Measurements from ENCODE around the gene HFE. TPM values are rescaled to one million over a fixed set of nuclear protein-coding genes. Genes with fewer than 3 reads are reported as not detected.
A peak's percentile ranks its signal among the peaks of the same experiment; 100 is the strongest.

HFE gene
- total and polyA plus RNA-seq, 2 of the 13 experiments (the other 11 are each of a cell fraction or from before 2014, with no cell fraction given) = 3.7 to 6.3 TPM

DNA sequence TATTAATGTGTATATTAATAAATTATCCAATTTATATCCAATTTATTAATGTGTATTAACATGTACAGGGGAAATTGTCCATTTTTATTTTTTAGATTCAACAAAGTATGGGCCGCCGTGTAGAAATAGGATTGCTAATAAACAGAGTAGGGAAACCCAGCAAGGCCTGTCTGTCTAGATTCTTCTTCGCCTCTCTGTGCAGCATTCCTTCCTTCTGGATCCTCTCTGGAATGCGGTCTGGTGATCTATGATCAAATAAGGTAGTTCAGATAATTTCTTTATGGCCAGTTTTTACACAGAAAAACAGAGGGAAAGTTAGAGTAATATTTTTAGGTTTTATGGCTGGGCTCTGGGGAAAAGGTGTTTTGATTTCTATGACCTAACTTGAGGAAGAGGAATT lies 19.9 kb upstream of the HFE start:
- Histone ChIP-seq H3K27me3 (ENCODE audit: control insufficient read depth in 1 of 2, insufficient read depth in 2 of 2, low read length in 2 of 2) (no peaks in the 10 kb centered on the region), H3K4me3 (replicated peaks in 1 of 3; ENCODE audit: insufficient read depth in 1 of 3, low read depth in 2 of 3, low read length in 3 of 3) (no peak overlapping the region), H3K4me1 (ENCODE audit: insufficient read depth, low read length) (peaks cover 33% of the 10 kb centered on the region), H3K4me2 (ENCODE audit: low read depth, low read length) (0 out of 2 replicates have a peak overlapping the region, but pooled peaks have one; percentile 12), H3K79me2 (ENCODE audit: insufficient read depth, low read length) (no peaks in the 10 kb centered on the region), H3K27ac (ENCODE audit: extremely low read length, insufficient read depth, low read length) (no peak overlapping the region), H3K9ac (ENCODE audit: insufficient read depth, low read depth, low read length) (no peak overlapping the region), H2AFZ (ENCODE audit: low read length) (no peak overlapping the region), H4K20me1 (ENCODE audit: insufficient read depth, low read length) (no peaks in the 10 kb centered on the region), H3K36me3 (replicated peaks in 1 of 2; ENCODE audit: control insufficient read depth in 1 of 2, insufficient read depth in 2 of 2, low read length in 2 of 2) (no peaks in the 10 kb centered on the region), H3K9me3 (ENCODE audit: low read length) (no peaks in the 10 kb centered on the region)
- WGBS (ENCODE audit: low lambda C conversion rate) = 29% methylated on average over 4 of the region's 4 CpGs
- CTCF ChIA-PET (ENCODE audit: low intra/inter-chr PET ratio, low total read pairs) = no interaction called here
- POLR2A ChIA-PET = interaction anchor here (2.2 kb wide), 1 partner anchor 89 kb away, joined by 6 read pairs; a partner anchor contains a TSS
- no peak for TF ChIP-seq LBX2 (CRISPR knock-in tag; IDR thresholded peaks at IDR 0.05; ENCODE audit: borderline replicate concordance)
- no peak for TF ChIP-seq PRDM4 (CRISPR knock-in tag; IDR thresholded peaks at IDR 0.05; ENCODE audit: borderline replicate concordance)
- peak; percentile 17; the same call in 1 of the 2 replicates for TF ChIP-seq ARID3A (IDR thresholded peaks at IDR 0.05; ENCODE audit: low read depth, low read length)
- no peak for TF ChIP-seq ZNF724P (CRISPR knock-in tag; IDR thresholded peaks at IDR 0.05; ENCODE audit: borderline replicate concordance)
- TF ChIP-seq SAP130 (CRISPR knock-in tag; IDR thresholded peaks at IDR 0.05; ENCODE audit: low read depth) = no peak
- TF ChIP-seq, protein P1, sequence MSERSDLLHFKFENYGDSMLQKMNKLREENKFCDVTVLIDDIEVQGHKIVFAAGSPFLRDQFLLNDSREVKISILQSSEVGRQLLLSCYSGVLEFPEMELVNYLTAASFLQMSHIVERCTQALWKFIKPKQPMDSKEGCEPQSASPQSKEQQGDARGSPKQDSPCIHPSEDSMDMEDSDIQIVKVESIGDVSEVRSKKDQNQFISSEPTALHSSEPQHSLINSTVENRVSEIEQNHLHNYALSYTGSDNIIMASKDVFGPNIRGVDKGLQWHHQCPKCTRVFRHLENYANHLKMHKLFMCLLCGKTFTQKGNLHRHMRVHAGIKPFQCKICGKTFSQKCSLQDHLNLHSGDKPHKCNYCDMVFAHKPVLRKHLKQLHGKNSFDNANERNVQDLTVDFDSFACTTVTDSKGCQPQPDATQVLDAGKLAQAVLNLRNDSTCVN (CRISPR knock-in tag; IDR thresholded peaks at IDR 0.05; ENCODE audit: borderline replicate concordance) = peak; percentile 93
- DNase-seq (ENCODE audit: low spot score) (no peak), ATAC-seq (no peak), FAIRE-seq (no peak)
- in situ Hi-C loops (cut with HindIII; ENCODE audit: extremely low pct_ligation_motif_present, low pct_unique_long_range_greater_than_20kb) = no loop called here
- intact Hi-C loops (cut with micrococcal nuclease; ENCODE audit: unreplicated experiment) = loop anchor here (10.0 kb wide), 1 partner anchor 247 kb away; no protein-coding TSS in a partner anchor
- BruUV-seq (replicated peaks) = no TSS peak
